Sciatic nerve (tissue), 2 donors: ENCODE measurements around the gene WIPI1. TPM values are rescaled to one million over a fixed set of nuclear protein-coding genes. Genes with fewer than 3 reads are reported as not detected.
"Not testable (repeated sequence)": the region's sequence is repeated elsewhere in the genome, so short reads cannot be mapped to it uniquely, and the experiment has no call there.

Experiments used
- ATAC-seq: fragments of 200-7000 bp; cut with Tn5 transposase; one replicate; pipeline ENCODE4 v1.9.1; 2020; ENCODE audit warnings: mild to moderate bottlenecking, moderate library complexity
- DNase-seq: peaks from one replicate; pipeline ENCODE4 v3.0.0-alpha.2; 2020; ENCODE audit warnings: low spot score
- intact Hi-C: fragments of 100-400 bp; cut with DNase I; formaldehyde crosslinking; loops from one replicate; pipeline ENCODE4 v1.14.2; 2022
- total RNA-seq: library from RNA; stranded (reverse); fragmentation: NEBNext Ultra II Directional; extraction: Animal tissue kit (Norgen Biotek cat#: 25700); gene quantifications from one replicate; pipeline ENCODE4 v1.2.1, GENCODE V29; 2021
- donor health status: DM: no; HTN: no; CAD: no.
- donor health status: DM: no; HTN: no; CAD: no.

The WIPI1 gene
- total RNA-seq, 1 donor from 2014 or later = 46.5 TPM

DNA sequence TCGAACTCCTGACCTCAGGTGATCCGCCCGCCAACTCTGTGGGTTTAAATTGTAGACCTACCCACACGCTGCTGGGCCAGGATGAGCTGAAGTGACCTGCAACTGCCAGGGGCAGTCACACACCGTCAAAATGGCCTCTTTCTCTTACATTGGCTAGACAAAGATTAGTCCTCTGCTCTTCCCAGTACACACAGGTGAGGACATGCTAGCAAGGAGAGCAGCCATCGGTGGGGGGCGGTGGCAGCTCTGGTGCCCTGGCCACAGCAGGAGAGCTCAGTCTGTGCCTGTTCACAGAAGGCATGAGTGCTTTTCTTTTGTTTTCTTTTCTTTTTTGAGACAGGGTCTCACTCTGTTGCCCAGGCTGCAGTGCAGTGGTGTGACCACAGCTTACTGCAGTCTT lies 29.7 kb downstream of the WIPI1 start:
- intact Hi-C loops = no loop called here
- peak; percentile 42 for DNase-seq
- ATAC-seq = peak; percentile 10

DNA sequence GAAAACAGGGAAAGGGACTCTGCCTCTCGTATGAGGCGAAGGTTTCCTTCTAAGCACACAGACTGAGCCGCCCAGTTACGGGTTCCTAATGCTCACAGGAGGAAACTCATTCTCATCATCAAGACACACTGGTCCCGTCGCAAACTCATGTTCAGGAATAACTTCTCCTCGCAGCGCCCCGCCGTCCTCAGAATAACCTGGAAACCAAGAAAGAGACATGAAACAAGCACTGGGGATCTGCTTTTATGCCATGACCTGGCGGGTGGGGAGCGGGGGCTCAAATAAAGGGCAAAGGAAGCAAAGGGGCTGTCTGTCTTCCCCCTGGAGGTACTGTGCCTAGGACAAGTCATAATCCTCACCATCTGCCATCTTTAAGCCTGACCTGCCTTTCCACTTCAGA lies 31.3 kb downstream of the WIPI1 start:
- intact Hi-C loops = no loop called here
- ATAC-seq (no peak), DNase-seq (peak; percentile 48)

GRCh38 chr17:68424861-68425260 lies 32.4 kb downstream of the WIPI1 start:
- ATAC-seq (no peak), DNase-seq (peak; percentile 36)
- intact Hi-C loops = no loop called here

DNA sequence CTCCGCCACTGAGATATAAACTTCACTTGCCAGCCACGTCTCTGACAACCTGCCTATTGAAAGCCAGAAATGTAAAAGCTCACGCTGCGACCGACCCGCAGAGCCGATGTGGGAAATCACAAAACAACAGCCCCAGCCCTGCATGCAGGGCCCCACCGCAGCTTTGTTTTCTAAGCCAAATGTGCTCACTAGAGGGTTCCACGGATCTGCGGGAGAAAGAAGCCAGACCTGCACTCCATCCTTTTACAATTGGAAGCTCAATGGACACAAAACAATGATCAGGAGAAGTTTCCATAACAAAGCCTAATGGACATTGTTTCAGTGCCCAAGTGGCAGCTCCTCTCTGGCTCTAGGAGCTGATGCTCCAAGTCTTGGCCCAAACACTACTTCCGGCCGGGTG lies 33.1 kb downstream of the WIPI1 start:
- no peak for ATAC-seq
- intact Hi-C loops = no loop called here
- DNase-seq = peak; percentile 47

DNA sequence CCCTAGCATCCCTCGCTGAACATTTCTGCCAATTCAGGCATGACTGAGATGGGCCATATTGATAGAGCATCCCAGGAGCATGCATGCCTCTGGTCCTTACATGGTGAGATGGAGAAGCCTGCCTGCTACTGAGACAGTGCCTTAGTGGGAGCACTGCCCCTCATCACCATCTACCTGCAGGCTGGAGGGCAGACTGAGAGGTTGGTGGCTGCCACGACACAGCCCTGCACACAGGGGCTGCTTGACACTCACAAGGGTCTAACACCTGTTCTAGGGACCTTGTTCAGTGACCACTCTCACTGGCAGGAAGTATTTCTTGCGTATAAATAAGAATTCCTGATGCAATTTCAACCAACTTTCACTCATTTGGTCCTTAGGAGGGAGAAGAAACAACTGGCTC lies 34.0 kb downstream of the WIPI1 start:
- ATAC-seq (no peak), DNase-seq (no peak)
- intact Hi-C loops = no loop called here

DNA sequence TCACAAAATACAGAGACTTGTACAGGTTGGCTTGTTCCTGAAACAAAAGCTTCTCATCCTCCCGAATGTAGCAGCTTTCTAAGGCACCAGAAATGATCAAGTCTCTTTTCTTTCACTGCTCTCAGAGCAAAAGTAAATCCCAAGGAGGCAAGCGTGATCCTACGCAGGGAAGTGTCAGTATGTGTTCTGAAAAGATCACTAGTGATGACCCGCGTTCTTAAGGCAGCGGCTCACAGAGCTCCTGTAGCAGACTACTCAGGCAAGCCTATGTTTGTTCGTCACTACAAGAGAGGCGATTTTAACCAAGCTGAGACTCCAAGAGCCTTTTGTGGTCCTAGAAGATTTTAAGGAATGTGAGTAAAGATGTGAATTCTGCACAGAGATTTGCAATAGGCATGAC lies 34.5 kb downstream of the WIPI1 start:
- intact Hi-C loops = no loop called here
- DNase-seq = peak; percentile 27
- ATAC-seq = no peak

GRCh38 chr17:68421486-68421885 lies 35.8 kb downstream of the WIPI1 start:
- intact Hi-C loops = no loop called here
- DNase-seq (peak; percentile 33), ATAC-seq (no peak)

- intact Hi-C loops = no loop called here
- DNase-seq = no peak
- no peak for ATAC-seq
These were observed 37.2 kb downstream of the WIPI1 start for GRCh38 chr17:68420065-68420464.

DNA sequence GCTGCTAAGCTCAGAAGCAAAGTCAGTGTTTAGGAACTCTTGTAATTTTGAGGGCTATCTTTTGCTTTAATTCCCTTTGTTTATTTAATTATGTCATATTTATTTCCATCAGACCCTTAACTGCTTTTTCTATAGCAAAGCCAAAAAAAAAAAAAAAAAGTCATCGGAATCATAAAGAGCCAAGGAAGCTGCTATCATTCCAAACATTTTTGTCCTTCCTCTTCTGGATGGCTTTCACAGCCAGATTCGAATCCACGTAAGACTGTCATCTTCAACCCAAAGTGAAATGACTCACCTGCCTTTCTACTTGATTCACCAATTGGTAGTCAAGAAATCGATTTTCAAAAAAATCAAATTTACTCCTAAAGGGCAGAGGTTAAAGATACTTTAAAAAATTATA lies 38.4 kb downstream of the WIPI1 start:
- ATAC-seq (no peak), DNase-seq (no peak)
- intact Hi-C loops = no loop called here

GRCh38 chr17:68417317-68417716 lies 40.0 kb downstream of the WIPI1 start:
- no peak for DNase-seq
- intact Hi-C loops = no loop called here
- no peak for ATAC-seq

DNA sequence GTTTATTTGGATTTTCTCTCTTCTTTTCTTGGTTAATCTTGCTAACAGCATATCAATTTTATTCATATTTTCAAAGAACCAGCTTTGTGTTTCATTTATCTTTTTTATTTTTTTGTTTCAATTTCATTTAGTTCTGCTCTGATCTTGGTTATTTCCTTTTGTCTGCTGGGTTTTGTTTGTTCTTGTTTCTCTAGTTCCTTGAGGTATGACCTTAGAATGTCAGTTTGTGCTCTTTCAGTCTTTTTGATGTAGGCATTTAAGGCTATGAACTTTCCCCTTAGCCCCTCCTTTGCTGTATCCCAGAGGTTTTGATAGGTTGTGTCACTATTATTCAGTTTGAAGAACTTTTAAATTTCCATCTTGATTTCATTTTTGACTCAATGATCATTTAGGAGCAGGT lies 42.4 kb downstream of the WIPI1 start:
- intact Hi-C loops, ATAC-seq, DNase-seq: not testable (repeated sequence)

- ATAC-seq, intact Hi-C loops, DNase-seq: not testable (repeated sequence)
These were observed 43.4 kb downstream of the WIPI1 start for GRCh38 chr17:68413597-68414560.

GRCh38 chr17:68407656-68408055 lies 49.6 kb downstream of the WIPI1 start:
- ATAC-seq, DNase-seq, intact Hi-C loops: not testable (repeated sequence)

GRCh38 chr17:68403837-68404236 lies 53.5 kb downstream of the WIPI1 start:
- not testable (repeated sequence) for DNase-seq

DNA sequence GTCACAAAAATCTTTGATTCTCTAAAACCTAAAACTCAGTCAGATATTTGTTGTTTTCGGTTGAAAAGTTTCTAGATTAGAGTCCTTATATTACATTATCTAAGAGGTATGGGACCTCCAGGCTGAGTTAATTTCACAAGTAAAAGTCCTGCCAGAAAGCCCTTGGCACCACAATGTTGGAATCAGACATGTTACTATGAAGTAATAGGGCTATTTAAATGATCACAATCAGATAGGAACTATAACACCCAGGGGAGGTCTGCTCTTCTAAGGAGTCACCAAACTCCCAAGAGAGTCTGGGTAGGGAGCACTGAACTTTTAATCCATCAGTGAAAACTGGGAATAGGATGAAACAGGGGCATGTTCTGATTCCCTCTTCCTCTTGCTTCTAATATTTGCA lies 54.2 kb downstream of the WIPI1 start:
- intact Hi-C loops = no loop called here
- DNase-seq (no peak), ATAC-seq (no peak)

More at GRCh38 chr17:68403837-68404236, 53.5 kb downstream of the WIPI1 start:
- ATAC-seq, intact Hi-C loops: not testable (repeated sequence)

DNA sequence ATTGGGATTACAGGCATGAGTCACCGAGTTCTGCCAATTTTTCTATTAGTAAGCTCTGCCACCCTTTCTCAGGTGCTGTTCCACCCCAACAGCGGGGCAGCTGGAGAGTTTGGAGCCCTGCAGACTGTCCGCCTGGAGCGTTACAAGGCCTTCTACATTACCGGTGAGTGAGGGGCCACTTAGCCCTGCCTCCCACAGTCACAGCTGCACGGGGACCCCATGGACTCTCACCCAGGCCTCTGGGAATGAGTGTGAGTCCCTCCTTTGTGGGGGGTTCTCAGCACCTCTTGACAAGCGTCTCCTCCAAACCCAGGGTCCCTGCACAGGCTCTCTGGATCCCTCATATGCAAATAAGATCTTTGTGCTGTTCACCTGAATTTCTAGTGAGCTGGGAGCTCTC lies 56.0 kb downstream of the WIPI1 start:
- no peak for ATAC-seq
- no peak for DNase-seq
- intact Hi-C loops = no loop called here

GRCh38 chr17:68400404-68400735 lies 56.9 kb downstream of the WIPI1 start:
- intact Hi-C loops = no loop called here
- ATAC-seq (no peak), DNase-seq (no peak)

DNA sequence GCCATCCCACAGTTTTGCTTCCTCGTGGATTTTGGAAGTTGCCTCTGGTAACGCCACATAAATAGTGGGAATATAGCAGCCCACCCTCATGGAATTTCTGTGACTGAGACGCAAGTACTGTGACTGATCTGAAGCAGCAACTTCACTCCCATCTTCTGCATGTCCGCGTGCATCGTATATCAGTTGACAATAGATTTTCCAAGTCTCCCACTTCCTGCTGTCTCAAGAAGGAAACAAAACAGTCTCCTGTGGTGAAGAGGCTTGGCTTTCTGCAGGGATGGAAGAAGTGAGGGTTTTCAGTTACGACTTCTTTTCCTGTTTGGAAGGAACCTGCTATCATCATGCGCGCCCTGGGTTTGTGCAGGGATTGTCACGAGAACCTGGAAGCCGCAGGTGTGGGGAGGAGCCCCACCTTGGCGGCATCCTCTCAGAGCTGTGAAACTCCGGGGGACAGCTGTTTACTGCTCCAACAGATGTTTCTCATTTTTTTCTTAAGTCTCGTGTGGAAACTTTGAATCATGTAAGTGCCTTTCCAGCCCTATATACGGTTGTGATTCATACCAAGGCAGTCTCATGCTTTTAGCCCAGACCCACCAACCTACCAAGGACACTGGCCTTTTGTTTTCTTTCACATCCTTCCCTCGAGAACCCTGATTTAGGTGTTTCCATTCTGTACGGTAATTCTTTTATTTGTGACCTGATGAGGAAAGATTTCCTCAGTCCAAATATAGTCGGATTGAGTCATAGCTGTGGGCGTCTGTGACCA lies 57.5 kb downstream of the WIPI1 start:
- peak; percentile 65 for ATAC-seq
- intact Hi-C loops = no loop called here
- no peak for DNase-seq

- intact Hi-C loops = no loop called here
- DNase-seq (no peak), ATAC-seq (peak; percentile 81)
These were observed 58.3 kb downstream of the WIPI1 start for GRCh38 chr17:68398691-68399637.
